ENCODE data around the gene CFD.
A peak's percentile ranks its signal among the peaks of the same experiment; 100 is the strongest.
"Not testable (repeated sequence)": the region's sequence is repeated elsewhere in the genome, so short reads cannot be mapped to it uniquely, and the experiment has no call there.

Gene CFD

DNA sequence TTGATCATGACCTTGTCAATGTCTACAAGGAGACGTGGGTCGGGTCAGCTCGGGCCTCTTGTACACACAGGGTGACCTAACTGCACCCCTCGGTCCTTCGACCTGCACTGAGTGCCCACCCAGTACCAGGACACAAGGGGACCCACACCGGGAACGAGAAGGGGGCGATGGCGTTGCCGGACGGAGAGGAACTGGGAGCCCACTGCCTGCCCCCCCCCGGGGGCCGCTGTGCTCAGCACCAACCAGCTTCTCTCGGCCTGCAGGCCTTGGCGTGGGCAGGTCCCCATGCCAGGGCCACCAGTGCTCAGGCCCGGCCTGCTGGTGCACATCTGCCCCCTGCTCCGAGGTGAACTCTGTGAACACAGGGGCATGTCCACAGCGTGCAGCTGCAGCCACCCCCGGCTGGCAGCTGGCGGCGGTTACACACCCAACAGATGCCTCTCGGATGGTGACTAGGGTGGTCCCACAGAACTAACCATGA, 14.1 kb downstream of the CFD start:
- no peak for DNase-seq

DNA sequence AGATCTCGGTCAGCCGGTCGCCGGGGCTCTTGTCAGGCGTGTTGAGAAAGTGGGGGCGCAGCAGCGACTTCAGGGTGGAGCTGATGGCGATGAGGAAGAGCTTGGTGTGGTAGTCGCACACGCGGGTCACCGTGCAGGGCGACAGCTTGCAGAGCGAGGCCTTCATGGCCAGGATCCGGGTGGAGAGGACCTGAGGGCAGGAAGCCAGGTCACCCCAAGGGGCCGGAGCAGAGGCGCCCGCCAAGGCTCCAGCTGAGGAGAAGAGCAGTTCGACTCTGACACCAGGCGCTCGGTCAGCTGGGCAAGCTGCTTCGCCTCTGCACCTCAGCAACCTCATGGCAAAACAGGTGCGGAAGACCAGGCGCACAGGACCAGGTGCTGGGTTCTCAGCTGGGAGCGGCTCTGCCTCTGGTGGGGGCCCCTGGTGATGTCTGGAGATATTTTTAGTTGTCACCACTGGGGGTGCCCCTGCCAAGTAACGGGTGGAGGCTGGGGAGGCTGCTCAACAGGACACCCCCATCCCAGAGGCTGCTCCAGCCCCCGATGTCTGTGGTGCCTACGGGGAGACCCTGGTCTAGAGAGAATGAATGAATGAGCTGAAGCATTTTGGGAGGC, 15.9 kb downstream of the CFD start:
- no peak for DNase-seq

DNA sequence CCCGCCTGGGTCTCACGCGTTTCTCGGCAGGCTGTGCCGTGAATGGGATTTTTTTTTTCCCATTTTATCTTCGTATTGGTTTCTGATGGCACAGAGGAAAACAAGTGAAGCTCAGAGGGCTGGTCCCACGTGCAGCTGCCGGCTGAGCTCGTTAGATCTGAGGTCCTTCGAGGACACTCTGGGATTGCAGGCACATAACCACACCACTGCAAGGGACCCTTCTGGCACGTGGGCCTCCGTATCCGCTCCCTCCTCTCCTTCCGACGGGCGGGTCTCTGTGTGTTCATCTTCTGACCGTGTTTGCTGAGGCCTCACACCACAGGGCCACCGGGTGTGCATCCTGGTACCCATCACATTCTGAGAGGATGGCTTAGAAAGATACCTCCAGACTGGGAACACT, 16.6 kb downstream of the CFD start:
- DNase-seq: no peak

DNA sequence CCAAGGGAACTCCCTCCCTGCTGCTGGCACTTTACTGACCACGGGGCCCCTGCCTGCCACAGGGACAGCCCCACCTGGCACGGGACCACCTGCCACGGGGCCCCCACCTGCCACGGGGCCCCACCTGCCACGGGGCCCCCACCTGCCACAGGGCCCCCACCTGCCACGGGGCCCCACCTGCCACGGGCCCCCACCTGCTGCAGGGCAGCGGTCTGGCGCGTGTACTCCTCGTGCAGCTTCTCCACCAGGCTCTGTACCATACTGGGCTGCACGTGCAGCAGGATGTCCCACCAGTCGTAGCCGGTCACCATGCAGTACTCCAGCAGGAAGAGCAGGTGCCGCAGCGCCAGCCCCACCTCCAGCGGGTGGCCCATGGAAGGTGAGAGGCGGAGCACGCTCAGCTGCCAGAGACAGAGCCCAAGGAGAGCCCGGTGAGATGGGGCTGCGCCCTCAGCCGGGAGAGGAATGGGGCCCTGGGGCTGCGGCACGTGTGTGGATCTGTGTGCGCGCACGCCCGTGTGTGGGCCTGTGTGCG, 17.4 kb downstream of the CFD start:
- no peak for DNase-seq

DNA sequence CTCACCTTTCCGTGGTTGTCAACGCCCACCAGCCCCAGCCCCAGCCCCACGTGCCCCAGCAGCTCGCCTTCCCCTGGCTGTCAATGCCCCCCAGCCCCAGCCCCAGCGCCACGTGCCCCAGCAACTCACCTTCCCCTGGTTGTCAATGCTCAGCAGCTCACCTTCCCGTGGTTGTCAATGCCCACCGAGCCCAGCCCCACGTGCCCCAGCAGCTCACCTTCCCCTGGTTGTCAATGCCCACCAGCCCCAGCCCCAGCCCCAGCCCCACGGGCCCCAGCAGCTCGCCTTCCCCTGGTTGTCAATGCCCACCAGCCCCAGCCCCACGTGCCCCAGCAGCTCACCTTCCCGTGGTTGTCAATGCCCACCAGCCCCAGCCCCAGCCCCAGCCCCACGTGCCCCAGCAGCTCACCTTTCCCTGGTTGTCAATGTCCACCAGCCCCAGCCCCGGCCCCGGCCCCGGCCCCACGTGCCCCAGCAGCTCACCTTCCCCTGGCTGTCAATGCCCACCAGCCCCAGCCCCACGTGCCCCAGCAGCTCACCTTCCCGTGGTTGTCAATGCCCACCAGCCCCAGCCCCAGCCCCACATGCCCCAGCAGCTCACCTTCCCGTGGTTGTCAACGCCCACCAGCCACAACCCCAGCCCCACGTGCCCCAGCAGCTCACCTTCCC, 18.7 kb downstream of the CFD start:
- DNase-seq: not testable (repeated sequence)

DNA sequence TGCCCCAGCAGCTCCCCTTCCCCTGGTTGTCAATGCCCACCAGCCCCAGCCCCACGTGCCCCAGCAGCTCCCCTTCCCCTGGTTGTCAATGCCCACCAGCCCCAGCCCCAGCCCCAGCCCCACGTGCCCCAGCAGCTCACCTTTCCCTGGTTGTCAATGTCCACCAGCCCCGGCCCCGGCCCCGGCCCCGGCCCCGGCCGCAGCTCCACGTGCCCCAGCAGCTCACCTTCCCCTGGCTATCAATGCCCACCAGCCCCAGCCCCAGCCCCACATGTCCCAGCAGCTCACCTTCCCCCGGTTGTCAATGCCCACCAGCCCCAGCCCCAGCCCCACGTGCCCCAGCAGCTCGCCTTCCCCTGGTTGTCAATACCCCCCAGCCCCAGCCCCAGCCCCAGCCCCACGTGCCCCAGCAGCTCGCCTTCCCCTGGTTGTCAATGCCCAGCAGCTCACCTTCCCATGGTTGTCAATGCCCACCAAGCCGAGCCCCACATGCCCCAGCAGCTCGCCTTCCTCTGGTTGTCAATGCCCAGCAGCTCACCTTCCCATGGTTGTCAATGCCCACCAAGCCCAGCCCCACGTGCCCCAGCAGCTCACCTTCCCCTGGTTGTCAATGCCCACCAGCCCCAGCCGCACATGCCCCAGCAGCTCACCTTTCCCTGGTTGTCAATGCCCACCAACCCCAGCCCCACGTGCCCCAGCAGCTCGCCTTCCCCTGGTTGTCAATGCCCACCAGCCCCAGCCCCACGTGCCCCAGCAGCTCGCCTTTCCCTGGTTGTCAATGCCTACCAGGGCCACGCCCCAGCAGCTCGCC, 19.5 kb downstream of the CFD start:
- not testable (repeated sequence) for DNase-seq

DNA sequence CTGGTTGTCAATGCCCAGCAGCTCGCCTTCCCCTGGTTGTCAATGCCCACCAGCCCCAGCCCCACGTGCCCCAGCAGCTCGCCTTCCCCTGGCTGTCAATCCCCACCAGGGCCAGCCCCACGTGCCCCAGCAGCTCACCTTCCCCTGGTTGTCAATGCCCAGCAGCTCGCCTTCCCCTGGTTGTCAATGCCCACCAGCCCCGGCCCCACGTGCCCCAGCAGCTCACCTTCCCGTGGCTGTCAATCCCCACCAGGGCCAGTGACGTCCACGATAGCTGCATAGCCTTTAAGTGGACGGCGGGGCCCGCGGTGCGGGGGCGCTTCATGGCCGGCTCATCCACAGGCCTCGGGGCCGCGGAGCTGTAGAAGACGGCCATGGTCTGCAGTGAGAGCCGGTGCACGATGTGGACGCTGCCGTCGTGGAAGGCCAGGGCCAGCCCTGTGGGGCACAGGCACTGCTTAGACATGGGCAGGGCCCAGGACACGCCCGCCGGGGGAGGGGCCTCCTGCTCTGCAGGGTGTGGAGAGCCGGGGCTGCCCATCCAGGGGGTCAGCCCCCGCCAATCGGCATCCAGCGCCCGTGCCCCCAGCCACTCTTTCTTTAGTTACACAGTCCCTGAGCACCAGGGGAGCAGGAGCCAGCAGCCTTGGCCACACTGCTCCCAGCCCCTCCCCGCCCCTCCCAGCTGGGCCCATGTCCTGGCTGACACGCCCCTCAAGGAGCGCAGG, 20.4 kb downstream of the CFD start:
- no peak for DNase-seq

DNA sequence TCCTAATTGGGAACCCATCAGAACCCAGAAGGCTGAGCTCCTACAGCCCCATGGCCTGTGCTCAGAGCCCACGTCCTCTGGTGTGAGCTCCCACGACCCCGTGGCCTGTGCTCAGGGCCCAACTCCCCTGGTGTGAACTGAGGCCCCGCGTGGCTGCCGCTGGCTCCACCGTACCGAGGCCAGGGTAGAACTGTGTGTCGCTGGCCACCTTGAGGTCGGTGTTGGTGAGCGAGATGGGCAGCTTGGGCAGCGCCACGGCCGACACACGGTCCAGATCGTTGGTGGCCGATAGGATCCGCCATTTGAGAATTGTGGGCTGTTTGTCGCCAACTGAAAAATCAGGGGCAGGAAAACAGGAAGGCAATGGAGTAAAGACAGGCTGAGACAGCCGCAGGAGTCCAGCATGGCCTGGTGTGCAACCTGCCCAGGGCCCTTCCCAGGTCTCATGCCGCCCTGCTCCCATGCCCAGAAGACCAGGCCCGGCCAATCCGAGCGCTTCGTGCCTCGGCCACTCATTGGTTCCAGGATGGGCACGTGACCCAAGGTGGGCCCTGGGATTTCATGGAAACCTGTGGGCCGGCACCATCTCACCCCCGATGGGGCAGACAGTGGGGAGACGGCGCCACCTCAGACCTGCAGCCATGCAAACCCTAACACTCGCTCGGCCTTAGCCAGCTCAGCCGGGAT, 22.1 kb downstream of the CFD start:
- DNase-seq: no peak

DNA sequence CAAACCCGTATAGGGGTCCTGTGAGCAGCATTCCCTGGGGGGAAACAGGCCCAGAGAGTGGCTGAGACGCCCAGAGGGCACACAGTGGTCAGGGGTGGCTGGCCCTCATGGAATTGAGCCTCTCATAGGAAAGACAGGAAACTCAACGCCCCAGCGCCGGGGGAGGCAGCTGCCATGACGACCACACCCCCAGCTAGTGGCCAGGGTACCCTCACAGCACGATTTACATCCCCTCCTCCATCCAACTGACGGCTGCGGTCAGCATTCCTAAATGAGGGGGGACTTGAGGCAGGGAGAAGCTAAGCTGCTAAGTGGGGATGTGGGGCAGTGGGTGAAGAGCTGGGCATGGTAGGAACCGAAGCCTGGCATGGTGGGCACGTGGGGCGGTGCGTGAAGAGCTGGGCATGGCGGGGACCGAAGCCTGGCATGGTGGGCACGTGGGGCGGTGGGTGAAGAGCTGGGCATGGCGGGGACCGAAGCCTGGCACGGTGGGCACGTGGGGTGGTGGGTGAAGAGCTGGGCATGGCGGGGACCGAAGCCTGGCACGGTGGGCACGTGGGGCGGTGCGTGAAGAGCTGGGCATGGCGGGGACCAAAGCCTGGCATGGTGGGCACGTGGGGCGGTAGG, 23.5 kb downstream of the CFD start:
- no peak for DNase-seq

DNA sequence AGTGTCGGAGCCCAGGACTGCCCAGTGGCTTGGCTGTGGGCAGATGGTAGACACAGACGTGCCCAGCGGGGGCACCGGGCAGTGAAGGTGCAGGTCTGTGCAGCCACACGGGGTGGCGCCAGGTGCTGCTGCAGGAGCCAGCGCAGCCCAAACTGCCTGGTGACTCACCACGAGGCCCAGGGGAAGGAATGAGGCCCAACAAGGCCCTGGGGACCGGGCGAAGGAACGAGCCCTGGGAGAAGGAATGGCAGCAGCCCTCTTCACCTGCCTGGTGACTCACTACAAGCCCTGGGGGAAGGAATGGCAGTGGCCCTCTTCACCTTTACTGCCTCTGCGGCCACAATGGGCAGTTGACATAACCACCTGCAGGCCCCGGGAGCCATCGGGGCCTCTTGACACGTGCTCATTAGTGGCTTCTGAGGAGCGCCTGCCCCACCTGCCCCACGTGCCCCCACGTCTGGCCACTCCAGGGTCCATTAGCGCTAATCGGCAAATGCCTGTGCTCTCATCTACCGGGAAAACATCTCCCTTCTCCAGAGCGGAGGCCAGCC, 24.3 kb downstream of the CFD start:
- peak; percentile 29 for DNase-seq

DNA sequence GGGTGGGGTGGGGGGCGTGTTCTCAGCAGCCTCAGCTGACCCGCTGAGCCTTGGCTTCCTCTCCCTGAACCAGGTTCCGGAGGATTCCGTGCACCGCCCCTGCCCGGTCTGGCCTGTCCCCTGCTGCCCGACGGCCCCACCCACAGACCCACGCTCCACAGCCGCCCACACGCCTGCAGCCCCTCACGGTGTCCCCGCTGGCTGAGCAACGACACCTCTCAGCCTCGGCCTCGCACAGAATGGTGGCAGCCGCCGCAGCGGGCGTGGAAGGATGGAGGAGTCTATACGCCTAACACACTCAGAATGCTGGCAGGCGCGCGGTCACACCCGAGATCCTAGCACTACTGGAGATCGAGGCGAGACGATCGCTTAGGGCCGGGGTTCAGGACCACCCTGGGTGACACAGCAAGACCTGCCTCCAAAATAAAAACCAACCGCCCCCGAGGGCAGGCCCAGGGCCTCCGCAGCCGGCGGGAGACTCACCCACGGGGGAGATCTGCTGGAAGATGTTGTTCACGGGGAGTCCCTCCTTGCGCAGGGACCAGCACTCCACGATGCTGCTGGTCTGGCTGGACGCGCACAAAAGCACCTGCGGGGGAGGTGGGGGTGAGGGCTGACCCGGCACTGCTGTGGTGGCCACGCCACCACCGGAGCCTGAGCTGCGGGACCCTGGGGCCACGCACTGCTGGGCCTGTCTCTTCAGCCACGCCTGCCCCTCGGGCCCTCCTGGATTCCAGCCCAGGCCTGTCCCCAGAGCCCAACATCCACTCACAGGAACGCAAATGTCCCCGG, 25.2 kb downstream of the CFD start:
- no peak for DNase-seq

DNA sequence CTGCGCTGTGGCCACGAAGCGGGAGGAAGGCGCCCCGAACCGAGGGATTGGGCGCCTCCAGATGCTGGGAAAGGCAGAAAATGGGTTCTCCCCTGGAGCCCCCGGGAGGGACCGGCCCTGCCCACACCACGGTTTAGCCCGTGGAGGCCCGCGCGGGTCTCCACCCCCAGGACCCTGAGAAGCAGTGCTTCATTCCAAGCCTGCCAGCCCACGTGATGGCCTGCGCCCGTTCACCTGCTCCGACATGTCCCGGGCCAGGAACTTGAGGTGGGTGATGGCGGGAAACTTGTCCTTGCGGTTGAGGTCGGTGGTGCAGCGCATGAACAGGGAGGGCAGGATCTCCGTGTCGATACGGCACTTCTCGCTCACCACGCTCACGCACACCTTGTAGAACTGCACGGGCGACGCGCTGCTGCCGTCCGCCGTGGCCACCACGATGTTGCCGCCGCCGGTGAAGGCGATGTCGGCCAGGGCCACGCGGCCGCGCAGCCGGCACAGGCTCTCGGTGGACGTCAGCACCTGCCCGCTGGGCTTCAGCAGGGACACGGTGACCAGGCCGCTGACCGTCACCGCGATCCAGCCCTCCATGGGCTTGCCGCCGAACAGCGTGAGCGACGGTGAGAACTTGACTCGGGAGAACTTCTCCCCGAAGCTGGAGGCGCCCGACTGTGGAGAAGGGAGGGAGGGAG, 26.2 kb downstream of the CFD start:
- DNase-seq: no peak

DNA sequence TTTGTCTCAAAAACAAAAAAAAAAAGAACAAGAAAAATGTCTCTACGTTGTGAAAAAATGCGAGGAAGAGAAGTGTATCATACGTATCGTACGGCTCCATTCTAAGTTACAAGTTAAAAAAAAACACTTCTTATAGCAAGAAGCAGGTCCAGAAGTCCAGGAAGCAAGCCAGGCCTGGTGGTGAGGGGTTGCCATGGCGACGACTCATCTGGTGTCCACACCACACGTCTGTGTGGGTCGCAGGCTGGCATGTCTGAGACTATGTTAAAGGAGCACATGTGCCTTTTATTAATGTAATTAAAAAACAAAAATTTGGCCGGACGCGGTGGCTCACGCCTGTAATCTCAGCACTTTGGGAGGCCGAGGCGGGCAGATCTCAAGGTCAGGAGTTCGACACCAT, 27.6 kb downstream of the CFD start:
- no peak for DNase-seq

DNA sequence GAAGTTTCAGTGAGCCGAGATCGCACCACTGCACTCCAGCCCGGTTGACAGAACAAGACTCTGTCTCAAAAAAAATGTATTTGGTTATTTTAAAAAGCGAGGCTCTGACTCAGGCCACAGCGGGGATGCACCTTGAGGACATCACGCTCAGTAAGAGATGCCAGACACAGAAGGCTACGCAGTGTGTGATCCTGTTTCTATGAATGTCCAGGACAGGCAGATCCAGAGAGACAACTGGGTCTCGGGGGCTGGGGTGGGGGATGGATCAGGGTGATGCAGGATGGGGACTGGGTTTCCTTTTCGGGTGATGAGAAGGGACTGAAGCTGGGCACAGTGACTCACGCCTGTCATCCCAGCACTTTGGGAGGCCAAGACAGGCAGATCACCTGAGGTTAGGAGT, 28.1 kb downstream of the CFD start:
- DNase-seq: no peak

DNA sequence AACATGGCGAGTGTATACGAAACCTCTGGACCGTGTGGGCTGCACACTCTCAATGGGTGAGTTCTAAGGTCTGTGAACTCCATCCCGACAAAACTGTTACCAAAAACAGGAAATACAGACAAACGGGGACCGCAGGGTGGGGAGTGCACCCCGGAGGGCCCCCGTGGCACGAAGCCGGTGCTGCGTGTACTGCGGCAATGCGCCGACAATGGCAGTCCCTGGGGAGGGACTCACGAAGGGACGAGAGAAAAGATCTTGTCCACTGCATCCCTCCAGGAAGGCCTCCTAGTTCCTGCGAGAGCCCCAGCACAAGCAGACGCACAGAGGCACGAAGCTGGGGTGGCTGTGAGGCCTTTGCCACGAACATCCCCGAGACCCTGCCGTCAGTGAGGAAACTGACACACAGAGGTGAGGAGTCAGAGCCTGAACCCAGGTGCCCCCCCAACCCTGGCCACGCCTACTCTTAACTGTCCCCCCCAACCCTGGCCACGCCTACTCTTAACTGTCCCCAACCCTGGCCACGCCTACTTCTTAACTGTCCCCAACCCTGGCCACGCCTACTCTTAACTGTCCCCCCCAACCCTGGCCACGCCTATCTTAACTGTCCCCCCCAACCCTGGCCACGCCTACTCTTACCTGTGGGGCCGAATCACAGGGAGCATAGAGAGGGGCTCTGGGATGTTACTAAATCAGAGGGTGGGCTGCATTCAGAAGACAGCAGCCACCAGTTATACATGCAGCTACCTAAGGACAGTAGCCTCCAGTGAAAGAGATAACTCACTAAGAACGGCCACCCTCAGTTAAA, 29.3 kb downstream of the CFD start:
- no peak for DNase-seq

DNA sequence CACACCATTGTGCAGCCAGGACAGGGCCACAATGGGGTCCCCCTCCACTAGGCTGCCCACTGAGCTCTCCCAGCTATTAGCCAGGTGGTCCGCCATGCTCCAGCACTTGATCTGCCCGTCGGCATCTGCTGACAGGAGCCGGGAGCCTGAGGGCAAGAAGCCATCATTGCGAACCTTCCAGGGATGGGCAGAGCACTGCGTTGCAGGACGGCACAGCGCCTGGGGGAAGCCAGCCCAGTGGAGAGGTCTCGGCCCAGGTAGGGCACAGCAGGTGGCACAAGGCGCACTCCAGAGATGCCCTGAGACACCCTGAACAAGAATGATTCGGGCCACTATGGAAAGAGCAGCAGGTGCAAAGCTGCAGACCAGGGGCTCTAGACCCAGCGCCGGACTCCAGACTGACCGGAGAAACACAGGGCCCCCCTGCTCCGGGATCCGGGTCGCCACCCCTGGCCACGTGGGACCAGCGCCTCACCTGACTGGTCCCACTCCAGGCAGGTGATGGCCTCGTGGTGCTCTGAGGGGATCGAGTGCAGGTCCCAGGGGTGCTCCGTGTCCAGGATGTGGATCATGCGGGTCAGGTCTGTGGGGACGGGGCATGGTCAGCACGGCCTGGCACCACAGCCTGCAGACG, 30.3 kb downstream of the CFD start:
- DNase-seq: no peak

DNA sequence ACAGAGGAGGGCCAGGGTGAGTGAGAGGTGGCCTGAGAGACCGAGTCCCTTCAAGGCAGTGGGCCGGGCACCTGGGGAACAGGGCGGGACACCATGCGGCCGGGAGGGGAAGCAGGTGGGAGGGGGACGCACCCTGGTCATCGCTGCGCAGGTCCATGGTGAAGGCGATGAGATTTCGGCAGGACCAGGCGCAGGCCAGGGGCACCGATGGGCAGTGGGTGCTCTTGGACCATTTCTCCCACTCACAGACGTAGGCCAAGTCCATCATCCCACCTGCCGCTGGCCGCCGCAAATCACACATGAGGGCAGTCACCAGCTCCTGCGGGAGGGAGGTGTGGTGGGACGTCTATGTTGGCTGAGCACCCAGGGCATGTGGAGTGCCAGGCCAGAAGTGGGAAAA, 31.4 kb downstream of the CFD start:
- DNase-seq: no peak

DNA sequence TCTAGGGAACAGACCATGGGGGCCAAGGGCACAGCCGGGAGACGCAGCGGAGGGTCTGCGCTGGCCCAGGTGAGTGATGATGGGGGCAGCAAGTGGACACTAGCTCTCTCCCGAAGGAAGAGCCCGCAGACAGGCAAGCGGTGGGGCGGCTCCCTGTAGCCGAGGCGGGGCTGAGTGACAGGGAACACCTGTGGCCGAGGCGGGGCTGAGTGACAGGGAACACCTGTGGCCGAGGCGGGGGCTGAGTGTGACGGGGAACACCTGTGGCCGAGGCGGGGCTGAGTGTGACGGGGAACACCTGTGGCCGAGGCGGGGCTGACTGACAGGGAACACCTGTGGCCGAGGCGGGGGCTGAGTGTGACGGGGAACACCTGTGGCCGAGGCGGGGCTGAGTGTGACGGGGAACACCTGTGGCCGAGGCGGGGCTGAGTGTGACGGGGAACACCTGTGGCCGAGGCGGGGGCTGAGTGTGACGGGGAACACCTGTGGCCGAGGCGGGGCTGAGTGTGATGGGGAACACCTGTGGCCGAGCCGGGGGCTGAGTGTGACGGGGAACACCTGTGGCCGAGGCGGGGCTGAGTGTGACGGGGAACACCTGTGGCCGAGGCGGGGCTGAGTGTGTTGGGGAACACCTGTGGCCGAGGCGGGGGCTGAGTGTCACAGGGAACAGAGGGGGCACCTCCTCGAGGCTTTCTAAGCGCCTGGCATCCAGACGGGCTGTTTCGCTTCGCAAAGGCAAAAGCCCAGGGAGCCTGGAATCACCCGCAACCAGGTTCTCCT, 32.1 kb downstream of the CFD start:
- DNase-seq: not testable (repeated sequence)
